ENCODE data around the gene ARTN.

ARTN gene

GRCh38 chr1:43914576-43915525, 18.8 kb upstream of the ARTN start:
- Histone ChIP-seq H3K27ac (ENCODE audit: low read length, poor library complexity, severe bottlenecking) (no peak overlapping the region), H2BK5ac (ENCODE audit: low read depth, low read length, poor library complexity, severe bottlenecking) (no peak overlapping the region), H2BK15ac (ENCODE audit: low read depth, poor library complexity, severe bottlenecking) (no peak overlapping the region), H2BK120ac (ENCODE audit: low read depth, low read length) (no peak overlapping the region), H3K27me3 (ENCODE audit: control insufficient read depth in 1 of 2, insufficient read depth in 1 of 2, low read length in 2 of 2) (no peaks in the 10 kb centered on the region), H3K4me1 (ENCODE audit: control insufficient read depth, insufficient read depth, low read depth, low read length) (peaks cover 9% of the 10 kb centered on the region), H2AFZ (ENCODE audit: low read depth, low read length) (no peak overlapping the region), H3K9ac (ENCODE audit: low read length) (no peak overlapping the region), H3K23ac (ENCODE audit: low read length in 2 of 2) (no peak overlapping the region), H3K4ac (ENCODE audit: low read depth in 1 of 2, low read length in 2 of 2) (no peak overlapping the region), H3K4me2 (ENCODE audit: low read length, poor library complexity, severe bottlenecking) (no peak overlapping the region), H3K18ac (ENCODE audit: low read depth in 1 of 2, low read length in 2 of 2) (no peak overlapping the region), H2BK12ac (ENCODE audit: low read length in 2 of 2) (no peak overlapping the region), H3K9me3 (ENCODE audit: control insufficient read depth, low read length) (no peaks in the 10 kb centered on the region), H3K36me3 (ENCODE audit: control insufficient read depth in 1 of 2, insufficient read depth in 2 of 2, low read depth in 1 of 2, low read length in 2 of 2) (peaks cover 17 to 26% of the 10 kb centered on the region in 2 experiments), H4K8ac (ENCODE audit: low read length) (no peak overlapping the region), H3K14ac (ENCODE audit: low read length in 2 of 2) (no peak overlapping the region), H4K91ac (ENCODE audit: low read length) (peak overlapping the region; percentile 46), H2AK5ac (ENCODE audit: low read length, severe bottlenecking) (no peak overlapping the region), H3K4me3 (ENCODE audit: insufficient read depth in 1 of 2, low read depth in 1 of 2, low read length in 2 of 2) (no peak overlapping the region), H3K79me1 (replicated peaks; ENCODE audit: low read length, poor library complexity, severe bottlenecking) (no peaks in the 10 kb centered on the region)
- 97% methylated on average over 13 of the region's 13 CpGs for WGBS
- no peak for DNase-seq

DNA sequence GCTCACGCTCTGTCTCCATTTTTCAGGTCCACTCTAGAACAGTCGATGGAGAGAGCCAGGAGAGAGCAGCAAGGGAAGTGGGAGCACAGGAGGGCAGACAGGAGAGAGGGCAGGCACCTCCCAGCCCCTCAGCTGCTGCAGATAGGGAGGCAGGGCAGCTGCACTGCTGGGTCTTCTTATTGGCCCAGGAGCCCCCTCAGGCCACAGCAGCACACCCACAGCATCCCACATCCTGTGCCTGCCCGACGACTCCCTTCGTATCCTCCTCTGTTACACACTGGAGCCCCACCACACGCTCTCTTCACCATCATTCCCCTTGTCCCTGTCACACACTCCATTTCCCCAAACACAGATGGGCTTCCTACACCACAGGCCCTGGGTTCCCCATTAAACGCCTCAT, 13.7 kb upstream of the ARTN start:
- no peak overlapping the region for H2BK120ac ChIP-seq (ENCODE audit: low read depth, low read length)
- H2BK15ac ChIP-seq (ENCODE audit: low read depth, poor library complexity, severe bottlenecking) = no peak overlapping the region
- H3K27me3 ChIP-seq (ENCODE audit: control insufficient read depth in 1 of 2, insufficient read depth in 1 of 2, low read length in 2 of 2) = no peaks in the 10 kb centered on the region
- no peaks in the 10 kb centered on the region for H3K79me1 ChIP-seq (replicated peaks; ENCODE audit: low read length, poor library complexity, severe bottlenecking)
- H3K4me2 ChIP-seq (ENCODE audit: low read length, poor library complexity, severe bottlenecking) = no peak overlapping the region
- H2AK5ac ChIP-seq (ENCODE audit: low read length, severe bottlenecking) = no peak overlapping the region
- no peak overlapping the region for H3K18ac ChIP-seq (ENCODE audit: low read depth in 1 of 2, low read length in 2 of 2)
- 91% methylated on average over 7 of the region's 7 CpGs for WGBS
- H3K9me3 ChIP-seq (ENCODE audit: control insufficient read depth, low read length) = no peaks in the 10 kb centered on the region
- no peak overlapping the region for H2BK12ac ChIP-seq (ENCODE audit: low read length in 2 of 2)
- no peak overlapping the region for H3K14ac ChIP-seq (ENCODE audit: low read length in 2 of 2)
- no peak overlapping the region for H3K4ac ChIP-seq (ENCODE audit: low read depth in 1 of 2, low read length in 2 of 2)
- peaks cover 6% of the 10 kb centered on the region for H3K4me1 ChIP-seq (ENCODE audit: control insufficient read depth, insufficient read depth, low read depth, low read length)
- no peak overlapping the region for H3K4me3 ChIP-seq (ENCODE audit: insufficient read depth in 1 of 2, low read depth in 1 of 2, low read length in 2 of 2)
- no peak overlapping the region for H4K91ac ChIP-seq (ENCODE audit: low read length)
- no peak overlapping the region for H2AFZ ChIP-seq (ENCODE audit: low read depth, low read length)
- H2BK5ac ChIP-seq (ENCODE audit: low read depth, low read length, poor library complexity, severe bottlenecking) = no peak overlapping the region
- H3K9ac ChIP-seq (ENCODE audit: low read length) = no peak overlapping the region
- DNase-seq = no peak
- no peak overlapping the region for H3K23ac ChIP-seq (ENCODE audit: low read length in 2 of 2)
- H4K8ac ChIP-seq (ENCODE audit: low read length) = no peak overlapping the region
- peaks cover 3 to 17% of the 10 kb centered on the region in 2 experiments for H3K36me3 ChIP-seq (ENCODE audit: control insufficient read depth in 1 of 2, insufficient read depth in 2 of 2, low read depth in 1 of 2, low read length in 2 of 2)
- H3K27ac ChIP-seq (ENCODE audit: low read length, poor library complexity, severe bottlenecking) = no peak overlapping the region

- no peaks in the 10 kb centered on the region for H3K9me3 ChIP-seq (ENCODE audit: control insufficient read depth, low read length)
- no peak for DNase-seq
- H3K4me1 ChIP-seq (ENCODE audit: control insufficient read depth, insufficient read depth, low read depth, low read length) = peaks cover 6% of the 10 kb centered on the region
- no peak overlapping the region for H2AK5ac ChIP-seq (ENCODE audit: low read length, severe bottlenecking)
- no peak overlapping the region for H2BK15ac ChIP-seq (ENCODE audit: low read depth, poor library complexity, severe bottlenecking)
- H3K4me2 ChIP-seq (ENCODE audit: low read length, poor library complexity, severe bottlenecking) = no peak overlapping the region
- H3K4ac ChIP-seq (ENCODE audit: low read depth in 1 of 2, low read length in 2 of 2) = no peak overlapping the region
- H3K79me1 ChIP-seq (replicated peaks; ENCODE audit: low read length, poor library complexity, severe bottlenecking) = no peaks in the 10 kb centered on the region
- H2BK12ac ChIP-seq (ENCODE audit: low read length in 2 of 2) = no peak overlapping the region
- no peak overlapping the region for H4K91ac ChIP-seq (ENCODE audit: low read length)
- H3K18ac ChIP-seq (ENCODE audit: low read depth in 1 of 2, low read length in 2 of 2) = no peak overlapping the region
- no peak overlapping the region for H2BK5ac ChIP-seq (ENCODE audit: low read depth, low read length, poor library complexity, severe bottlenecking)
- no peak overlapping the region for H3K27ac ChIP-seq (ENCODE audit: low read length, poor library complexity, severe bottlenecking)
- no peak overlapping the region for H2AFZ ChIP-seq (ENCODE audit: low read depth, low read length)
- H3K4me3 ChIP-seq (ENCODE audit: insufficient read depth in 1 of 2, low read depth in 1 of 2, low read length in 2 of 2) = no peak overlapping the region
- H2BK120ac ChIP-seq (ENCODE audit: low read depth, low read length) = no peak overlapping the region
- no peaks in the 10 kb centered on the region for H3K27me3 ChIP-seq (ENCODE audit: control insufficient read depth in 1 of 2, insufficient read depth in 1 of 2, low read length in 2 of 2)
- no peak overlapping the region for H3K14ac ChIP-seq (ENCODE audit: low read length in 2 of 2)
- peaks cover 11 to 21% of the 10 kb centered on the region in 2 experiments for H3K36me3 ChIP-seq (ENCODE audit: control insufficient read depth in 1 of 2, insufficient read depth in 2 of 2, low read depth in 1 of 2, low read length in 2 of 2)
- no peak overlapping the region for H3K23ac ChIP-seq (ENCODE audit: low read length in 2 of 2)
- 89% methylated on average over 6 of the region's 6 CpGs for WGBS
- no peak overlapping the region for H3K9ac ChIP-seq (ENCODE audit: low read length)
- no peak overlapping the region for H4K8ac ChIP-seq (ENCODE audit: low read length)
Observed at GRCh38 chr1:43921022-43921421, 12.6 kb upstream of the ARTN start.

- no peak overlapping the region for H4K91ac ChIP-seq (ENCODE audit: low read length)
- H3K9me3 ChIP-seq (ENCODE audit: control insufficient read depth, low read length) = no peaks in the 10 kb centered on the region
- H3K4me2 ChIP-seq (ENCODE audit: low read length, poor library complexity, severe bottlenecking) = no peak overlapping the region
- no peak overlapping the region for H4K8ac ChIP-seq (ENCODE audit: low read length)
- H3K79me1 ChIP-seq (replicated peaks; ENCODE audit: low read length, poor library complexity, severe bottlenecking) = no peaks in the 10 kb centered on the region
- peaks cover 7% of the 10 kb centered on the region for H3K4me1 ChIP-seq (ENCODE audit: control insufficient read depth, insufficient read depth, low read depth, low read length)
- no peak overlapping the region for H3K4me3 ChIP-seq (ENCODE audit: insufficient read depth in 1 of 2, low read depth in 1 of 2, low read length in 2 of 2)
- no peak overlapping the region for H2AK5ac ChIP-seq (ENCODE audit: low read length, severe bottlenecking)
- H3K27me3 ChIP-seq (ENCODE audit: control insufficient read depth in 1 of 2, insufficient read depth in 1 of 2, low read length in 2 of 2) = no peaks in the 10 kb centered on the region
- H3K36me3 ChIP-seq (ENCODE audit: control insufficient read depth in 1 of 2, insufficient read depth in 2 of 2, low read depth in 1 of 2, low read length in 2 of 2) = peaks cover 18 to 23% of the 10 kb centered on the region in 2 experiments
- H2BK15ac ChIP-seq (ENCODE audit: low read depth, poor library complexity, severe bottlenecking) = no peak overlapping the region
- H2BK120ac ChIP-seq (ENCODE audit: low read depth, low read length) = no peak overlapping the region
- H2BK12ac ChIP-seq (ENCODE audit: low read length in 2 of 2) = no peak overlapping the region
- H2BK5ac ChIP-seq (ENCODE audit: low read depth, low read length, poor library complexity, severe bottlenecking) = no peak overlapping the region
- no peak overlapping the region for H3K18ac ChIP-seq (ENCODE audit: low read depth in 1 of 2, low read length in 2 of 2)
- no peak overlapping the region for H3K4ac ChIP-seq (ENCODE audit: low read depth in 1 of 2, low read length in 2 of 2)
- H3K14ac ChIP-seq (ENCODE audit: low read length in 2 of 2) = no peak overlapping the region
- H3K23ac ChIP-seq (ENCODE audit: low read length in 2 of 2) = no peak overlapping the region
- no peak overlapping the region for H3K27ac ChIP-seq (ENCODE audit: low read length, poor library complexity, severe bottlenecking)
- 72% methylated on average over 4 of the region's 4 CpGs for WGBS
- DNase-seq = no peak
- H2AFZ ChIP-seq (ENCODE audit: low read depth, low read length) = no peak overlapping the region
- no peak overlapping the region for H3K9ac ChIP-seq (ENCODE audit: low read length)
Observed at GRCh38 chr1:43924516-43924915, 9.1 kb upstream of the ARTN start.

Data from mesenchymal stem cell (in vitro differentiated cells and primary cell).